ENCODE data around the gene EPB42.

Gene EPB42

DNA sequence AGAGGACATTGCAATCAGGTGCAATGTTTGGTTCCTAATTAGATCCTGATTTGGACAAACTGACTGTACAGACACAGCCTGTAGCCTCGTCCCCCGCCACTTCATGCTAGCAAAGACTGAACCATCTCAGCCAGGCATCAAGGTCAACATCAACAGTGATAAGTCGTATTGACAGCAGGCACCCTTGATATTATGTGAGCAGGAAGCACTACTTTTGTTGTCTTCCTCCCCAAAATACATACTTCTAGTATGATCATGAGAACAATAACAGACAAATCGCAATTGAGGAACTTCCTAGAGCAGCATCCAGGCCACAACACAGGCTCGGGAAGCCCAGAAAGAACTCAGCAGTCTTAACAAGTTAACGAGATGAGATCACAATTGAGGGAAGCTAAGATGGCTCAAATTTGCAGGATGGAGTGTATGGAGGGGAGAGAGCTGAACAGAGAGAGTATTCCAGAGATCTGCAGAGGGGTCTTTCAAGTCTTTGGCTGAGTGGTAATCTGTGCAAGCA, 25.5 kb upstream of the EPB42 start:
- Histone ChIP-seq H3K36me3 (no peaks in the 10 kb centered on the region), H3K4me3 (no peak overlapping the region), H3K9ac (no peak overlapping the region), H4K20me1 (peaks cover 0 to 10% (median 0%) of the 10 kb centered on the region in 11 experiments; a peak in 1 of 22 replicates), H3K27me3 (peaks cover 0 to 56% (median 0%) of the 10 kb centered on the region in 11 experiments; a peak in 8 of 22 replicates), H3K27ac (no peak overlapping the region), H3K9me3 (replicated peaks in 1 of 11) (peaks cover 0 to 6% (median 0%) of the 10 kb centered on the region in 11 experiments; a peak in 2 of 22 replicates), H3K4me1 (peaks cover 14 to 26% (median 18%) of the 10 kb centered on the region in 10 experiments), H3K4me2 (peak overlapping the region in 7 of 11 experiments; percentile 3 to 38 (median 11); a peak in 7 of 22 replicates)
- no peak for TF ChIP-seq Cebpa-rat (IDR thresholded peaks at IDR 0.05)

DNA sequence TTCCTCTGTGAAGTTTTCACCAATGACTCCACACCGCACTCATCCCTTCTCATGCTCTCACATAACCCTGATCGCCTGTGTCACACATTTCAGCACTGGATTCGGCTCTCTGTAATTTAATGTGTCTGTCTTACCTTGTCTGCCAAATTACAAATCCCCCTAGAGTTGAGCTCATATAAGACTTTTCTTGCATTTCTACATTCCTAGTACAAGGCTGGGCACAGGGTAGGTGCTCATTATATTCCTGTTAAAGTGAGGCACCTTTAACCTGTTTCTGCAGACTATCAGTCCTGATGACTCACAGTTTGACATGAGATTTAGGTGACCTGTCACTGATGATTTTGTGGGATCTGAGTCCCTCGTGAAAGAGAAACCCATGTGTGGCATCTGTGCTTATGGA, 23.3 kb upstream of the EPB42 start:
- no peak overlapping the region for H3K4me3 ChIP-seq
- no peak for TF ChIP-seq Cebpa-rat (IDR thresholded peaks at IDR 0.05)
- no peak overlapping the region for H3K27ac ChIP-seq
- peaks cover 0 to 6% (median 0%) of the 10 kb centered on the region in 11 experiments; a peak in 2 of 22 replicates for H3K9me3 ChIP-seq (replicated peaks in 1 of 11)
- H4K20me1 ChIP-seq = peaks cover 0 to 16% (median 0%) of the 10 kb centered on the region in 11 experiments; a peak in 4 of 22 replicates
- no peaks in the 10 kb centered on the region for H3K36me3 ChIP-seq
- no peak overlapping the region for H3K9ac ChIP-seq
- H3K4me2 ChIP-seq = no peak overlapping the region
- peaks cover 15 to 25% (median 17%) of the 10 kb centered on the region in 10 experiments for H3K4me1 ChIP-seq
- peaks cover 0 to 73% (median 0%) of the 10 kb centered on the region in 11 experiments; a peak in 8 of 22 replicates for H3K27me3 ChIP-seq

DNA sequence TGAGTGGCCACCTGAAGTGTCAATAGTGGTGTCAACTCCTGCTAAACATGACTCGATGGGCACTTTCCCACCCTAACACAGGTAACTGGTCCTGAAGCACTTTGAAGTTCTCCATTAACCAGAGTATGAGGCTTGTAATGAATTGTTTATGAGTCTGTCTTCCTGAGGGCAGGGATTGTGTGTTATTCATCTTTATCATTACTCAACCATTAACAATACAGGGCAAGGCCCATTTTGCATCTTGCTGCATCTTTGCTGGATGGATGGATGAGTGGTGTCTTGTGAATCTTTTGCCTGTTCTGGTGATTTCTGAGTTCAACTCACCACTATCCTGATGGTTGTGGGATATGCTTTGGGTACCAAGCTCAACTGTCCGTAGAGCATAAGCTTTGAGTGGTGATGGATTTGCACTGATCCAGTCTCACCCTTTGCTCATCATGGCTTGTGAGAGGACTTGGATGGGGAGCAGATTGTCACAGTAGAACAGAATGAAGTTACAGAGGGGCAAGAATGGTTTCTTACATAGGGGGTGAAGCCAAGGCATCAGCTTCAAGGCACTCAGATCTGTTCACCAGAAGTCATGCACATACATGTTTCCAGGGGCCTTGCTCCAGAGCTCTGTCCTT, 22.3 kb upstream of the EPB42 start:
- Histone ChIP-seq H3K27me3 (peaks cover 0 to 82% (median 0%) of the 10 kb centered on the region in 11 experiments; a peak in 8 of 22 replicates), H3K9ac (no peak overlapping the region), H3K4me3 (no peak overlapping the region), H3K4me2 (no peak overlapping the region), H3K36me3 (no peaks in the 10 kb centered on the region), H3K4me1 (peaks cover 21 to 32% (median 22%) of the 10 kb centered on the region in 10 experiments), H3K9me3 (replicated peaks in 1 of 11) (peaks cover 0 to 6% (median 0%) of the 10 kb centered on the region in 11 experiments; a peak in 2 of 22 replicates), H4K20me1 (peaks cover 0 to 26% (median 0%) of the 10 kb centered on the region in 11 experiments; a peak in 4 of 22 replicates), H3K27ac (no peak overlapping the region)
- no peak for TF ChIP-seq Cebpa-rat (IDR thresholded peaks at IDR 0.05)

DNA sequence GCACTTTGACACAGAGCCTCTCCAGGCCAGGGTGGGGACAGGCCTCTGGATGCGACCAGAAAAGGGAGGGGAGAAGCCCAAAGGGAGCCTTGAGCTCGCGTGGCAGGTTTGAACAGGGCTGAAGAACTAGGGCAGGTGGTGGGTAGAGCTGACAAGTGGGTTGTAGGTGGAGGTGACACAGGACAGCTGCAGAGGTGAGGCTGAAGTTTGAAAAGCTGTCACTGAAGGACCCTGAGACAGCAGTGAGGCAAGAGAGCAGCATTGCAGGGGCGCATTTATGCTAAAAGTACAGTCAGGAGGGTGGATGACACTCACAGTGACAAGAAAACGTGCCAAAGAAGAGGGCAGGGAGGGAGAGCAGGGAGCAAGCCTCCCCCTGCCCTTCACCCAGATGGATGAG, 21.8 kb upstream of the EPB42 start:
- H3K9ac ChIP-seq = no peak overlapping the region
- H3K9me3 ChIP-seq (replicated peaks in 1 of 11) = peaks cover 0 to 6% (median 0%) of the 10 kb centered on the region in 11 experiments; a peak in 2 of 22 replicates
- no peak overlapping the region for H3K27ac ChIP-seq
- H3K4me1 ChIP-seq = peaks cover 27 to 37% (median 28%) of the 10 kb centered on the region in 10 experiments
- H3K4me2 ChIP-seq = no peak overlapping the region
- no peak overlapping the region for H3K4me3 ChIP-seq
- peaks cover 0 to 87% (median 0%) of the 10 kb centered on the region in 11 experiments; a peak in 8 of 22 replicates for H3K27me3 ChIP-seq
- peaks cover 0 to 31% (median 0%) of the 10 kb centered on the region in 11 experiments; a peak in 4 of 22 replicates for H4K20me1 ChIP-seq
- no peaks in the 10 kb centered on the region for H3K36me3 ChIP-seq
- TF ChIP-seq Cebpa-rat (IDR thresholded peaks at IDR 0.05) = no peak

DNA sequence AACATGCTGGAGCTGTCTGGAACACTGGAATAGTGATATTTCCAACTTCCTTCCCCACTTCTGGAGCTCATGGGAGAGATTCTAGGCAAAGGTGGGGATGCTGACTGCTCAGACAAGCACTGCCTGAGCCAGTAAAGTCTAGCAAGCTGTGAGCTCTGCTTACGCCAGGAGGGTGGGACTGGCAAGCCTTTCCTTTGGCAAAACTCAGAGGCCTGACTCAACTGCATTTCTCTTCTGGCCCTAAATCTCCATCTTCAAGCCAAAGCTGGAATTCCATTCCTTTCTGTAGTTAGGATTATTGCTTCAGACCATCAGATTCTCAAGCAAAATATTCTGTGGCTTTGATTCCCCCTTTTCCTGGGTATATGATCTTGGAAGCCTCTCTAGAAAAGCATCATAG, 20.3 kb upstream of the EPB42 start:
- Histone ChIP-seq H3K9ac (no peak overlapping the region), H3K4me3 (no peak overlapping the region), H3K9me3 (replicated peaks in 1 of 11) (no peaks in the 10 kb centered on the region), H3K27ac (no peak overlapping the region), H3K36me3 (no peaks in the 10 kb centered on the region), H4K20me1 (peaks cover 0 to 41% (median 0%) of the 10 kb centered on the region in 11 experiments; a peak in 5 of 22 replicates), H3K27me3 (peaks cover 0 to 92% (median 0%) of the 10 kb centered on the region in 11 experiments; a peak in 8 of 22 replicates), H3K4me1 (peaks cover 37 to 44% (median 42%) of the 10 kb centered on the region in 10 experiments), H3K4me2 (no peak overlapping the region)
- no peak for TF ChIP-seq Cebpa-rat (IDR thresholded peaks at IDR 0.05)

DNA sequence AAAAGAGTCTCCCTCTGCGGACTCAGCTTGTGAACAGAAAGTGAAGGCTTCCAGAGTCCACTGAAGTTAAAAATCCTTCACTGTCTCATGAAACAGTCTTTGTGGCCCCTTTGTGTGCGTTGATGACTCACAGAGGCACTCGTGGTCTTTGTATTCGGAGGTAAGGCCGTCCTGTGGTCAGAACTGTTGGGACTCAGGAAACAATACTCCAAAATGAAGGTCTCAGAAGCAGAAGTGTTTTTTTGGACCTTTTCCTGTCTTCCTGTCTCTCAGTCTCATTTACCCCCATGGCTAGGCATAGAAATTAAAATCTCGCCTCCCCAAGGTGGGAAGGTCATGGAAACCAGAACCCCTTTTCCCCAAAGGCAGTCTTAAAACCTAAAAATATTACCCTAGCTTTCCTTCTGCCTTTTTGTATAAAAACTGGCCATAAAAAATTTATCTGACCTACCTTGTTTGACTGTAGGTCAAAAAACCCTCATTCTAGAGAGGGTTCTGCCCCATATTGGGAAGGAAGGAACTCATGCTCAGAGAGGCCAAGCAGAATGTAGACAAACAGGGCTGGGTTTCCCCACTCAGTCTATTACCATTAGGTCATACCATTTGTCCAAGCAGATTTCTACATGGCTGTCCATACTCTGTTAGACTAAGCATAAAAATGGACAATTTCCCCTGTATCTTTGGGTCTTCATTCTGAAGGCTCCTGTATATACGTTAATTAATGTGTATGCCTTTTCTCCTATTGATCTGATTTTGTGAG, 19.1 kb upstream of the EPB42 start:
- Histone ChIP-seq H3K4me1 (peaks cover 40 to 55% (median 53%) of the 10 kb centered on the region in 10 experiments), H3K36me3 (no peaks in the 10 kb centered on the region), H3K4me2 (peak overlapping the region; percentile 60 to 90 (median 76)), H3K27ac (peak overlapping the region in 3 of 11 experiments; percentile 9 to 22 (median 14); a peak in 3 of 22 replicates), H3K4me3 (peak overlapping the region in 1 of 10 experiments; percentile 9; a peak in 1 of 20 replicates), H4K20me1 (peaks cover 0 to 51% (median 0%) of the 10 kb centered on the region in 11 experiments; a peak in 5 of 22 replicates), H3K9me3 (replicated peaks in 1 of 11) (no peaks in the 10 kb centered on the region), H3K27me3 (peaks cover 0 to 93% (median 0%) of the 10 kb centered on the region in 11 experiments; a peak in 8 of 22 replicates), H3K9ac (0 out of 22 replicates have a peak overlapping the region, but pooled peaks of 1 of the 11 experiments have one; percentile 37)
- TF ChIP-seq Cebpa-rat (IDR thresholded peaks at IDR 0.05) = no peak

DNA sequence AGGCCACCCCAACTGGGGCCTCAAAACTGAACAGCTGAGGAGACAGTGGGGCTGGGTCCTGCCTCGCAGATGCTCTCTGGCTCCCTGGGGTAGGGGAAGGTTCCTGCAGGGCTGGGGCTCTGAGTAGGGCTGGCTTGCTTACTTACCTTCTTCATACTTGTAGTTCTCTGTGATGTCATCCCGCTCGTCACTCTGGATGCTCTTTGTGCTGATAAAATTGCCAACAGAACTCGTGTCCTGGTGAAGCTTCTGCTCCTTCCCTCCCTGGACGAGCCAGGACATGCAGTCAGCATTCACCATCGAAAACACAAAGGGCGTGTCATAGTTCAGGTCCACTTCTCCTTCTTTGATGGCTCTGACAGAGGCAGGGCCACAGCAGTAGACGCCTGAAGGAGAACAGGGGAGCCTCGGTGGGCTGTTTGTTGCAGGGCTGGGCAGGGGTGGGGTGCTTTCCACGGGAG, 17.9 kb upstream of the EPB42 start:
- peaks cover 0 to 92% (median 0%) of the 10 kb centered on the region in 11 experiments; a peak in 8 of 22 replicates for H3K27me3 ChIP-seq
- H3K27ac ChIP-seq = no peak overlapping the region
- H3K4me1 ChIP-seq = peaks cover 40 to 67% (median 59%) of the 10 kb centered on the region in 10 experiments
- peak overlapping the region; percentile 60 to 90 (median 76) for H3K4me2 ChIP-seq
- H3K4me3 ChIP-seq = no peak overlapping the region
- no peak for TF ChIP-seq Cebpa-rat (IDR thresholded peaks at IDR 0.05)
- H3K36me3 ChIP-seq = no peaks in the 10 kb centered on the region
- no peaks in the 10 kb centered on the region for H3K9me3 ChIP-seq (replicated peaks in 1 of 11)
- H4K20me1 ChIP-seq = peaks cover 0 to 61% (median 0%) of the 10 kb centered on the region in 11 experiments; a peak in 5 of 22 replicates
- H3K9ac ChIP-seq = 0 out of 22 replicates have a peak overlapping the region, but pooled peaks of 1 of the 11 experiments have one; percentile 39

DNA sequence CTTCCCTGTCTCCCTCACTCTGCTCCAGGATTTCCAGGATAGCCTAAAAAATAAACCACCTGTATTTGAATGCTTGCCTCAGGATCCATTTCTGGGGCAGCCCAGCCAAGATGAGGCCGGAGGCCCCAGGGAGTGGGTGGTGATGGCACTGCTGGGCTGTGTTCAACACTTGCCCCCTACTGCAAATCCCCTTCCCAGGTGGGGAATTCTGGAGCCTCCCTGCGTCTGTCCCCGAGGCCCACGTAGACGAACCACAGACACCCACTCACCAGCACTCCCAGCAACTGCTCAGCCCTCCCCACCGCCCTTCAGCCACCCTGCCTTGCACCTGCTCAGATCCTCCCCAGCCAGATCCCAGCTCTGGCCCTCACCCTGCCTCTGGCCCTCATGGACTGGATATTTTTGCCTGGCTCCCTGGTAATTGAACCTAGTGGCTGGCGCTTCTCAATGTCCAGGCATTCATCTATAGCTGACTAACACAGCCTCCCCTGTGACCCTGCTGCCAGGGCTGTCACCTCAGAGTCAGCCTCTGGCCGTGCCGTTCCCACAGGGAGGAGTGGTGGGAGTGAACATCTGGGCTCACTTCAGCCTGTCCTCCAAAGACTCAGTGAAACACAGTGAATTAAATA, 17.1 kb upstream of the EPB42 start:
- H3K4me2 ChIP-seq = peak overlapping the region; percentile 60 to 90 (median 76); a peak in 20 of 22 replicates
- peaks cover 40 to 74% (median 66%) of the 10 kb centered on the region in 10 experiments for H3K4me1 ChIP-seq
- no peak for TF ChIP-seq Cebpa-rat (IDR thresholded peaks at IDR 0.05)
- H3K9ac ChIP-seq = peak overlapping the region in 1 of 11 experiments; percentile 39; a peak in 1 of 22 replicates
- peaks cover 0 to 91% (median 0%) of the 10 kb centered on the region in 11 experiments; a peak in 8 of 22 replicates for H3K27me3 ChIP-seq
- H4K20me1 ChIP-seq = peaks cover 0 to 65% (median 0%) of the 10 kb centered on the region in 11 experiments; a peak in 5 of 22 replicates
- H3K36me3 ChIP-seq = no peaks in the 10 kb centered on the region
- H3K4me3 ChIP-seq = 0 out of 20 replicates have a peak overlapping the region, but pooled peaks of 1 of the 10 experiments have one; percentile 5
- no peaks in the 10 kb centered on the region for H3K9me3 ChIP-seq (replicated peaks in 1 of 11)
- H3K27ac ChIP-seq = no peak overlapping the region
